Panc1 (cell line): ENCODE data around the gene MAGEB17. TPM values are rescaled to one million over a fixed set of nuclear protein-coding genes. Genes with fewer than 3 reads are reported as not detected.

Experiments used
- ATAC-seq: fragments of 200-7000 bp; cut with Tn5 transposase; 2 replicates; pipeline ENCODE4 v1.9.1; 2020; ENCODE audit warnings: mild to moderate bottlenecking, moderate library complexity
- BruUV-seq: library from RNA; stranded (reverse); fragments of 400-500 nt; replicated peaks from 2 replicates; lab custom pipeline; 2021; lab: Mats Ljungman, UMichigan
- CTCF ChIA-PET: fragments of 300-600 bp; sonication (Branson Sonifier 250); formaldehyde crosslinking; loops from one replicate; lab custom pipeline; 2022; ENCODE audit warnings: antibody characterized with exemption; lab: Charles Lee
- POLR2A ChIA-PET: fragments of 300-600 bp; sonication (Branson Sonifier 250); formaldehyde crosslinking; loops from one replicate; lab custom pipeline; 2022; ENCODE audit warnings: antibody characterized with exemption; lab: Charles Lee
- DNase-seq: peaks from one replicate; pipeline ENCODE4 v3.0.0-alpha.2; 2010; ENCODE audit warnings: low read depth, low spot score
- H3K27ac ChIP-seq: 2 replicates; pipeline ENCODE4 v1.5.1; 2011; ENCODE audit warnings: mild to moderate bottlenecking, low read length, inconsistent platforms
- H3K27me3 ChIP-seq: fragments of 200-500 bp; sonication (Bioruptor generic); 2 replicates; pipeline ENCODE4 v1.6.0; 2014; ENCODE audit warnings: low read length, inconsistent platforms; ENCODE audit not compliant: control insufficient read depth, insufficient read depth
- H3K36me3 ChIP-seq: fragments of 200-500 bp; sonication (Bioruptor generic); 2 replicates; pipeline ENCODE4 v1.5.1; 2014; ENCODE audit warnings: inconsistent platforms, mild to moderate bottlenecking, low read length, moderate library complexity; ENCODE audit not compliant: control insufficient read depth, insufficient read depth
- H3K4me1 ChIP-seq: 2 replicates; pipeline ENCODE4 v1.5.1; 2011; ENCODE audit warnings: inconsistent platforms, mild to moderate bottlenecking, low read length, moderate library complexity; ENCODE audit not compliant: control insufficient read depth, insufficient read depth
- H3K4me3 ChIP-seq, 2 experiments: 2 replicates each; pipeline ENCODE4 v1.5.1; 2011 to 2012; ENCODE audit warnings: low read depth in 2 of 2, low read length in 2 of 2, mild to moderate bottlenecking in 2 of 2, inconsistent platforms in 1 of 2, moderate library complexity in 1 of 2
- H3K9me3 ChIP-seq: fragments of 200-500 bp; sonication (Bioruptor generic); 2 replicates; pipeline ENCODE4 v1.5.1; 2014; ENCODE audit warnings: low read depth, mild to moderate bottlenecking, inconsistent platforms, low read length, moderate library complexity; ENCODE audit not compliant: control insufficient read depth, insufficient read depth
- SIN3A ChIP-seq: IDR thresholded peaks from 2 replicates; pipeline ENCODE4 v1.6.1; 2012; ENCODE audit warnings: low read depth, mild to moderate bottlenecking, low read length, moderate library complexity, borderline replicate concordance; ENCODE audit not compliant: insufficient read depth
- TCF7L2 ChIP-seq: IDR thresholded peaks from 2 replicates; pipeline ENCODE4 v1.6.1; 2011; ENCODE audit warnings: mild to moderate bottlenecking, low read depth, low read length, inconsistent platforms
- in situ Hi-C: cut with HindIII; loops from 2 replicates; pipeline ENCODE4 v1.10.0; 2016; ENCODE audit warnings: low sequenced_read_pairs, low pct_unique_long_range_greater_than_20kb
- intact Hi-C: fragments of 100-400 bp; cut with micrococcal nuclease; formaldehyde crosslinking; loops from one replicate; pipeline ENCODE4 v1.10.0; 2022; ENCODE audit not compliant: unreplicated experiment
- total RNA-seq: library from RNA; stranded (reverse); gene quantifications from one replicate; pipeline ENCODE4 v1.2.1, GENCODE V29; 2021; ENCODE audit not compliant: unreplicated experiment
- TF ChIP-seq, protein P1 (sequence below), 2 experiments: IDR thresholded peaks; 2 replicates each; pipeline ENCODE4 v1.6.1; 2011 to 2012; ENCODE audit warnings: low read depth in 2 of 2, control low read depth in 1 of 2, low read length in 1 of 2, mild to moderate bottlenecking in 1 of 2, moderate library complexity in 1 of 2; ENCODE audit not compliant: insufficient read depth in 1 of 2
- TF ChIP-seq, protein P2 (sequence below): fragments of 450-650 bp; IDR thresholded peaks from 2 replicates; pipeline ENCODE4 v1.5.1; 2017; ENCODE audit warnings: mild to moderate bottlenecking

Gene MAGEB17
- total RNA-seq, 1 experiment from 2014 or later, result not detected

DNA sequence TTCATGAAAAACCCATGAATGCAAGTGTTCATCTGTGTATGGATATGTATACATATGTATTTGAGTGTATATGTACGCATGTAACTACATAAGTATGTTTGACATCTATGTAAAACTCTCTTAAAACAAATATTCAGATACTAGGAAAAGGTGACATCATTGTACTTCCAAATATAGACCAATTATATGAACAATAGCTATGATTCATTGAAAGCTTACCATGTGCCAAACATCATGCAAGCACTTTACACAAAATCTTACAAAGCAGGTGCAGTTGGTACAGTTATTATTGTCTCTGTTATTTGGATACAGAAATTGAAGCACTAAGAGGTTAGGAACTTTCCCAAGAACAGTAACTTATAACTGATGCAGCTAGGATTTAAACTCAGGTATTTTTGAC lies 21.4 kb downstream of the MAGEB17 start:
- no peak overlapping the region for H3K27ac ChIP-seq

DNA sequence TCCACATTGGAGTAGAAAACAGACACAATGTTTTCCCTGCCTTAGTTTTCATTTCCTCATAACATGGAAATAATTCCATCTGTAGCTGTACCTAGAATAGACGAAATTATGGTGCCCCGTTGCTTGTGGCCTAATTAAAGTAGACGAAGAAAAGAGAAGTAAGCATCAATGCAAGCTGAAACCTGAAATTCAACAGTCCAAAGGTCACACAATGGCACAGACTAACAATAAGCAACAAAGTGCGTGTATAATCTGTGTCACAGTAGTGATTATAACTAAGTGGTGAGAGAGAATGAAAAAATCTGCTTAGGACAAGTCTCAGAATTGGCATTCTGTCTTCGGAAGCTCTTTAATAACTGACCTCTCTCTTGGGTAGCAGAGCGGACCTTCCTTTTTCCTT lies 24.3 kb downstream of the MAGEB17 start:
- ATAC-seq, result no peak
- BruUV-seq, result no TSS peak
- POLR2A ChIA-PET, result no interaction called here

More for the DNA sequence above, 21.4 kb downstream of the MAGEB17 start:
- TF ChIP-seq TCF7L2, result no peak
- TF ChIP-seq, protein P1, sequence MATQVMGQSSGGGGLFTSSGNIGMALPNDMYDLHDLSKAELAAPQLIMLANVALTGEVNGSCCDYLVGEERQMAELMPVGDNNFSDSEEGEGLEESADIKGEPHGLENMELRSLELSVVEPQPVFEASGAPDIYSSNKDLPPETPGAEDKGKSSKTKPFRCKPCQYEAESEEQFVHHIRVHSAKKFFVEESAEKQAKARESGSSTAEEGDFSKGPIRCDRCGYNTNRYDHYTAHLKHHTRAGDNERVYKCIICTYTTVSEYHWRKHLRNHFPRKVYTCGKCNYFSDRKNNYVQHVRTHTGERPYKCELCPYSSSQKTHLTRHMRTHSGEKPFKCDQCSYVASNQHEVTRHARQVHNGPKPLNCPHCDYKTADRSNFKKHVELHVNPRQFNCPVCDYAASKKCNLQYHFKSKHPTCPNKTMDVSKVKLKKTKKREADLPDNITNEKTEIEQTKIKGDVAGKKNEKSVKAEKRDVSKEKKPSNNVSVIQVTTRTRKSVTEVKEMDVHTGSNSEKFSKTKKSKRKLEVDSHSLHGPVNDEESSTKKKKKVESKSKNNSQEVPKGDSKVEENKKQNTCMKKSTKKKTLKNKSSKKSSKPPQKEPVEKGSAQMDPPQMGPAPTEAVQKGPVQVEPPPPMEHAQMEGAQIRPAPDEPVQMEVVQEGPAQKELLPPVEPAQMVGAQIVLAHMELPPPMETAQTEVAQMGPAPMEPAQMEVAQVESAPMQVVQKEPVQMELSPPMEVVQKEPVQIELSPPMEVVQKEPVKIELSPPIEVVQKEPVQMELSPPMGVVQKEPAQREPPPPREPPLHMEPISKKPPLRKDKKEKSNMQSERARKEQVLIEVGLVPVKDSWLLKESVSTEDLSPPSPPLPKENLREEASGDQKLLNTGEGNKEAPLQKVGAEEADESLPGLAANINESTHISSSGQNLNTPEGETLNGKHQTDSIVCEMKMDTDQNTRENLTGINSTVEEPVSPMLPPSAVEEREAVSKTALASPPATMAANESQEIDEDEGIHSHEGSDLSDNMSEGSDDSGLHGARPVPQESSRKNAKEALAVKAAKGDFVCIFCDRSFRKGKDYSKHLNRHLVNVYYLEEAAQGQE (IDR thresholded peaks at IDR 0.05; ENCODE audit: insufficient read depth in 1 of 2, low read depth in 2 of 2, low read length in 1 of 2), result no peak
- Histone ChIP-seq H3K4me3 (no peak overlapping the region), H3K27me3 (no peaks in the 10 kb centered on the region), H3K9me3 (no peaks in the 10 kb centered on the region), H3K4me1 (no peaks in the 10 kb centered on the region), H3K36me3 (no peaks in the 10 kb centered on the region)
- ATAC-seq, result no peak
- no TSS peak for BruUV-seq
- ChIA-PET POLR2A (no interaction called here), CTCF (no interaction called here)
- in situ Hi-C loops (no loop called here), intact Hi-C loops (no loop called here)
- DNase-seq, result no peak

DNA sequence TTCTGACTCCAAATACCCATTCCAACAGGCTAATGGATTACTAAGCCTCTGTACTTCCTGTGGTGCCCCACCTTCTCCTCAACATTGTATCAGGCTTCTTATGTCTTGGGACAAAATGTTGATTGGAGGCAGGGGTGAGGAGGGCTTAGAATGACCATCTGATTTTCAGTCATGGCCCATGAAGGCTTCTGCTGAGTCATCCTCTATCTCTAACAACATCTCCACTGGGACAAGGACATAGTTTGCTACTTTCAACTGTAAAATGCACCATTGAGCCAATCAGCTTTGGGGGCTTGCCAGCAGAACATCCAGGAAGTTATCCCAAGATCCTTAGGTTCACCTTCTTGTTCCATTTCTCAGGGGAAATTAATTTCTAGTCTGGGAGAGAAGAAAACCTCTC lies 29.5 kb downstream of the MAGEB17 start:
- Histone ChIP-seq H3K36me3 (no peaks in the 10 kb centered on the region), H3K4me3 (no peak overlapping the region), H3K9me3 (no peaks in the 10 kb centered on the region), H3K4me1 (no peaks in the 10 kb centered on the region), H3K27ac (no peak overlapping the region), H3K27me3 (no peaks in the 10 kb centered on the region)
- DNase-seq (no peak), ATAC-seq (no peak)
- in situ Hi-C loops, result no loop called here
- CTCF ChIA-PET, result no interaction called here
- POLR2A ChIA-PET, result no interaction called here
- intact Hi-C loops, result no loop called here
- no TSS peak for BruUV-seq
- TF ChIP-seq, protein P2, sequence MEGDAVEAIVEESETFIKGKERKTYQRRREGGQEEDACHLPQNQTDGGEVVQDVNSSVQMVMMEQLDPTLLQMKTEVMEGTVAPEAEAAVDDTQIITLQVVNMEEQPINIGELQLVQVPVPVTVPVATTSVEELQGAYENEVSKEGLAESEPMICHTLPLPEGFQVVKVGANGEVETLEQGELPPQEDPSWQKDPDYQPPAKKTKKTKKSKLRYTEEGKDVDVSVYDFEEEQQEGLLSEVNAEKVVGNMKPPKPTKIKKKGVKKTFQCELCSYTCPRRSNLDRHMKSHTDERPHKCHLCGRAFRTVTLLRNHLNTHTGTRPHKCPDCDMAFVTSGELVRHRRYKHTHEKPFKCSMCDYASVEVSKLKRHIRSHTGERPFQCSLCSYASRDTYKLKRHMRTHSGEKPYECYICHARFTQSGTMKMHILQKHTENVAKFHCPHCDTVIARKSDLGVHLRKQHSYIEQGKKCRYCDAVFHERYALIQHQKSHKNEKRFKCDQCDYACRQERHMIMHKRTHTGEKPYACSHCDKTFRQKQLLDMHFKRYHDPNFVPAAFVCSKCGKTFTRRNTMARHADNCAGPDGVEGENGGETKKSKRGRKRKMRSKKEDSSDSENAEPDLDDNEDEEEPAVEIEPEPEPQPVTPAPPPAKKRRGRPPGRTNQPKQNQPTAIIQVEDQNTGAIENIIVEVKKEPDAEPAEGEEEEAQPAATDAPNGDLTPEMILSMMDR, result no peak
- no peak for TF ChIP-seq TCF7L2

More for the DNA sequence above, 24.3 kb downstream of the MAGEB17 start:
- intact Hi-C loops (no loop called here), in situ Hi-C loops (no loop called here)
- H3K9me3 ChIP-seq, result no peaks in the 10 kb centered on the region
- TF ChIP-seq SIN3A, result no peak
- no peaks in the 10 kb centered on the region for H3K27me3 ChIP-seq
- DNase-seq, result no peak
- no peak overlapping the region for H3K4me3 ChIP-seq
- H3K27ac ChIP-seq, result no peak overlapping the region
- H3K4me1 ChIP-seq, result no peaks in the 10 kb centered on the region
- H3K36me3 ChIP-seq, result no peaks in the 10 kb centered on the region
- CTCF ChIA-PET, result no interaction called here
